ENCODE measurements around the gene CXorf49B. TPM values are rescaled to one million over a fixed set of nuclear protein-coding genes. Genes with fewer than 3 reads are reported as not detected.

Gene CXorf49B
- total RNA-seq, 2 experiments from 2014 or later, result not detected

Other genes with a start within 250 kb of the CXorf49B start
- 100 to 1,000 TPM; 331 to 339 TPM for gene OGT, start 230.2 kb upstream of the CXorf49B start, total RNA-seq
- gene GCNA, start 184.9 kb upstream of the CXorf49B start, total RNA-seq, result 1 to 10 TPM; 3.1 to 3.5 TPM
- 10 to 100 TPM; 17.5 to 20.1 TPM for gene CXCR3, start 144.8 kb upstream of the CXorf49B start, total RNA-seq
- not detected for gene CXorf49, start 45.1 kb upstream of the CXorf49B start, total RNA-seq
- under 1 TPM; 0.21 to 0.50 TPM for gene NHSL2, start 147.5 kb downstream of the CXorf49B start, total RNA-seq